SK-N-SH (cell line): Measurements from ENCODE around the gene SLC35F4. TPM values are rescaled to one million over a fixed set of nuclear protein-coding genes. Genes with fewer than 3 reads are reported as not detected.

ENCODE experiments used
- CTCF ChIA-PET: fragments of 300-600, 350-600 bp; formaldehyde crosslinking; extraction: SDS; loops from one replicate; lab custom pipeline; 2021; lab: Yijun Ruan, JAX
- POLR2A ChIA-PET: fragments of 350-600 bp; sonication (Branson Sonifier 250); formaldehyde crosslinking; extraction: SDS; loops from one replicate; lab custom pipeline; 2020; ENCODE audit warnings: antibody characterized with exemption, inconsistent platforms; lab: Yijun Ruan, JAX
- DNase-seq: peaks from one replicate; pipeline ENCODE4 v3.0.0; 2012
- H2AFZ ChIP-seq: fragments of 200-600 bp; sonication (generic); 2 replicates; pipeline ENCODE4 v1.8.1; 2016; ENCODE audit warnings: antibody characterized with exemption, mild to moderate bottlenecking, low read depth
- H3F3A ChIP-seq: fragments of 200-600 bp; sonication (generic); replicated peaks from 2 replicates; pipeline ENCODE3; 2016; ENCODE audit warnings: antibody characterized with exemption, mild to moderate bottlenecking; ENCODE audit not compliant: insufficient read depth
- H3K27ac ChIP-seq, 2 experiments: fragments of 200-500 bp in 1 of 2; fragments of 200-600 bp in 1 of 2; sonication (Bioruptor generic) in 1 of 2; sonication (generic), shearing (Covaris generic) in 1 of 2; 2 replicates each; pipeline versions ENCODE4 v1.5.1 to v1.6.1; 2014 to 2016; ENCODE audit warnings: low read depth in 2 of 2, inconsistent platforms in 1 of 2, low read length in 1 of 2, mild to moderate bottlenecking in 1 of 2, mixed read lengths in 1 of 2
- H3K27me3 ChIP-seq: fragments of 200-600 bp; sonication (generic), shearing (Covaris generic); 2 replicates; pipeline ENCODE4 v1.6.1; 2016; ENCODE audit warnings: mixed run types; ENCODE audit not compliant: insufficient read depth
- H3K36me3 ChIP-seq, 2 experiments: fragments of 200-500 bp in 1 of 2; fragments of 200-600 bp in 1 of 2; sonication (Bioruptor generic) in 1 of 2; sonication (generic) in 1 of 2; replicated peaks in 1 of 2; 2 replicates each; pipeline versions ENCODE3 to v1.5.1; 2014 to 2016; ENCODE audit warnings: low read length in 1 of 2, mild to moderate bottlenecking in 1 of 2; ENCODE audit not compliant: insufficient read depth in 2 of 2, control insufficient read depth in 1 of 2
- H3K4me1 ChIP-seq, 2 experiments: fragments of 200-500 bp in 1 of 2; fragments of 200-600 bp in 1 of 2; sonication (Bioruptor generic) in 1 of 2; sonication (generic), shearing (Covaris generic) in 1 of 2; 2 replicates each; pipeline versions ENCODE4 v1.5.1 to v1.6.1; 2014 to 2016; ENCODE audit warnings: low read depth in 1 of 2, low read length in 1 of 2, mixed run types in 1 of 2; ENCODE audit not compliant: insufficient read depth in 2 of 2, control insufficient read depth in 1 of 2
- H3K4me2 ChIP-seq: fragments of 200-600 bp; sonication (generic), shearing (Covaris generic); 2 replicates; pipeline ENCODE4 v1.6.1; 2017; ENCODE audit warnings: mixed run types
- H3K4me3 ChIP-seq, 2 experiments: fragments of 200-500 bp in 1 of 2; fragments of 200-600 bp in 1 of 2; sonication (Bioruptor generic) in 1 of 2; sonication (generic), shearing (Covaris generic) in 1 of 2; 2 replicates each; pipeline versions ENCODE4 v1.5.1 to v1.8.1; 2014 to 2016; ENCODE audit warnings: low read depth in 2 of 2, inconsistent platforms in 1 of 2, low read length in 1 of 2, mild to moderate bottlenecking in 1 of 2, mixed read lengths in 1 of 2, moderate library complexity in 1 of 2
- H3K79me2 ChIP-seq: fragments of 200-600 bp; sonication (generic); 2 replicates; pipeline ENCODE4 v1.8.1; 2017; ENCODE audit warnings: mild to moderate bottlenecking; ENCODE audit not compliant: insufficient read depth
- H3K9ac ChIP-seq: fragments of 200-600 bp; sonication (generic); 2 replicates; pipeline ENCODE4 v1.6.1; 2017; ENCODE audit warnings: mixed run types
- H3K9me2 ChIP-seq: fragments of 200-600 bp; sonication (generic); 2 replicates; pipeline ENCODE4 v1.6.1; 2017; ENCODE audit warnings: mixed run types
- H3K9me3 ChIP-seq: fragments of 200-600 bp; sonication (generic); 2 replicates; pipeline ENCODE4 v1.6.1; 2017; ENCODE audit warnings: mixed run types, mild to moderate bottlenecking, moderate library complexity
- H4K20me1 ChIP-seq: fragments of 200-600 bp; sonication (generic); 2 replicates; pipeline ENCODE4 v1.6.1; 2017; ENCODE audit warnings: mild to moderate bottlenecking, mixed run types; ENCODE audit not compliant: insufficient read depth
- CHD2 ChIP-seq: fragments of 150-350 bp; IDR thresholded peaks from 2 replicates; pipeline ENCODE4 v1.6.1; 2018; ENCODE audit warnings: low read length; ENCODE audit not compliant: partially characterized antibody
- ELF1 ChIP-seq: IDR thresholded peaks from 2 replicates; pipeline ENCODE4 v1.4.0; 2012
- EZH2phosphoT487 ChIP-seq: fragments of 200-600 bp; sonication (generic); IDR thresholded peaks from 2 replicates; pipeline ENCODE4 v1.6.1; 2017; ENCODE audit warnings: low read depth, mixed run types, mild to moderate bottlenecking, antibody characterized with exemption, moderate library complexity, borderline replicate concordance
- FOSL2 ChIP-seq: IDR thresholded peaks from 2 replicates; pipeline ENCODE4 v1.4.0; 2012; ENCODE audit warnings: low read depth, mild to moderate bottlenecking, moderate library complexity, borderline replicate concordance
- FOXM1 ChIP-seq: IDR thresholded peaks from 2 replicates; pipeline ENCODE4 v1.4.0; 2012; ENCODE audit warnings: low read depth, mild to moderate bottlenecking
- MXI1 ChIP-seq: IDR thresholded peaks from 2 replicates; pipeline ENCODE4 v1.6.1; 2012; ENCODE audit warnings: mild to moderate bottlenecking, low read depth, low read length, improper control_type of control experiment
- POLR2AphosphoS5 ChIP-seq: IDR thresholded peaks from 2 replicates; pipeline ENCODE4 v1.6.1; 2012; ENCODE audit warnings: low read depth, low read length
- RFX5 ChIP-seq: IDR thresholded peaks from 2 replicates; pipeline ENCODE4 v1.6.1; 2012; ENCODE audit warnings: mild to moderate bottlenecking, improper control_type of control experiment, low read length
- RXRA ChIP-seq: IDR thresholded peaks from 2 replicates; pipeline ENCODE4 v1.4.0; 2012; ENCODE audit warnings: low read depth, mild to moderate bottlenecking, borderline replicate concordance
- SIN3A ChIP-seq: IDR thresholded peaks from 2 replicates; pipeline ENCODE4 v1.6.1; 2012; ENCODE audit warnings: low read depth, mild to moderate bottlenecking, low read length, moderate library complexity, borderline replicate concordance
- TAF1 ChIP-seq: IDR thresholded peaks from 2 replicates; pipeline ENCODE4 v1.6.1; 2012; ENCODE audit warnings: low read depth, mild to moderate bottlenecking, low read length, moderate library complexity, borderline replicate concordance
- TCF12 ChIP-seq: IDR thresholded peaks from 2 replicates; pipeline ENCODE4 v1.4.0; 2012
- TEAD4 ChIP-seq: IDR thresholded peaks from 2 replicates; pipeline ENCODE4 v1.4.0; 2012; ENCODE audit warnings: mild to moderate bottlenecking, borderline replicate concordance; ENCODE audit not compliant: insufficient read depth
- WGBS: methylation state at CpG from one replicate; pipeline ENCODE4 v1.1.6; 2017; ENCODE audit warnings: low lambda C conversion rate; 5-methylcytosine and 5-hydroxymethylcytosine counted together
- polyA plus RNA-seq, 3 experiments: library from polyadenylated mRNA; depleted of rRNA; stranded (reverse); fragments of >200 nt; gene quantifications; 2 replicates each; pipeline ENCODE4 v1.2.3, GENCODE V29; 2012
- TF ChIP-seq, protein P1 (sequence below): fragments of 150-350 bp; IDR thresholded peaks from 2 replicates; pipeline ENCODE4 v1.6.1; 2016; ENCODE audit warnings: mild to moderate bottlenecking, low read depth, low read length
- TF ChIP-seq, protein P2 (sequence below): IDR thresholded peaks from 2 replicates; pipeline ENCODE4 v1.4.0; 2012; ENCODE audit warnings: low read depth, borderline replicate concordance
- TF ChIP-seq, protein P3 (sequence below): IDR thresholded peaks from 2 replicates; pipeline ENCODE4 v1.4.0; 2012; ENCODE audit warnings: low read depth

The SLC35F4 gene
- polyA plus RNA-seq, 1 of the 3 experiments (the other 2 are of a cell fraction): not detected

DNA sequence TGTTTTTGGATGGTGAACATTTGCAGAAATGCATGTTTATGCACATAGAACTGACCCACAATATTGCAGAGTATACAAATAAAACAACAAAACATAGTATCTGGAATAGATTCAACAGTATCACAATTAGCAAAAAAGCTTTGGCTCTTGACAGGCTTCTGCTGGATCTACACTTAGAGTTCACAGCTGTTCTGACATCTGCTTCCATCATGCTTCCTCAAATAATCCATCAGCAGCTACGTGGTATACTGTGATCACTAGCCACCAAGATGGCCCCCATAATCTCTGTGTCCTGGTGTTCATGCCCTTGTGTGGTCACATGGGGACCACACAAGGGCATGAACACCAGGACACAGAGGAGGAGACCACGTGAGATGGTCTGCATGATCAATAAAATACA lies 205.7 kb downstream of the SLC35F4 start:
- no peak overlapping the region for H3K4me2 ChIP-seq
- H3K27ac ChIP-seq: no peak overlapping the region
- H3F3A ChIP-seq: no peaks in the 10 kb centered on the region
- H4K20me1 ChIP-seq: no peaks in the 10 kb centered on the region
- no peaks in the 10 kb centered on the region for H3K27me3 ChIP-seq
- H3K9ac ChIP-seq: no peak overlapping the region
- H3K9me3 ChIP-seq: no peaks in the 10 kb centered on the region
- H3K79me2 ChIP-seq: no peaks in the 10 kb centered on the region
- no peaks in the 10 kb centered on the region for H3K9me2 ChIP-seq
- WGBS: 5% methylated on average over 2 of the region's 2 CpGs
- ChIA-PET CTCF (no interaction called here), POLR2A (no interaction called here)
- H3K36me3 ChIP-seq: no peaks in the 10 kb centered on the region
- H3K4me1 ChIP-seq: no peaks in the 10 kb centered on the region
- H2AFZ ChIP-seq: no peak overlapping the region
- no peak overlapping the region for H3K4me3 ChIP-seq
- TF ChIP-seq RFX5 (no peak), MXI1 (no peak), FOSL2 (no peak), FOXM1 (no peak), TCF12 (no peak), TEAD4 (no peak), RXRA (no peak), TAF1 (no peak), POLR2AphosphoS5 (no peak), ELF1 (no peak), EZH2phosphoT487 (no peak), SIN3A (no peak)
- TF ChIP-seq, protein P1, sequence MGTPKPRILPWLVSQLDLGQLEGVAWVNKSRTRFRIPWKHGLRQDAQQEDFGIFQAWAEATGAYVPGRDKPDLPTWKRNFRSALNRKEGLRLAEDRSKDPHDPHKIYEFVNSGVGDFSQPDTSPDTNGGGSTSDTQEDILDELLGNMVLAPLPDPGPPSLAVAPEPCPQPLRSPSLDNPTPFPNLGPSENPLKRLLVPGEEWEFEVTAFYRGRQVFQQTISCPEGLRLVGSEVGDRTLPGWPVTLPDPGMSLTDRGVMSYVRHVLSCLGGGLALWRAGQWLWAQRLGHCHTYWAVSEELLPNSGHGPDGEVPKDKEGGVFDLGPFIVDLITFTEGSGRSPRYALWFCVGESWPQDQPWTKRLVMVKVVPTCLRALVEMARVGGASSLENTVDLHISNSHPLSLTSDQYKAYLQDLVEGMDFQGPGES: no peak
- TF ChIP-seq, protein P2, sequence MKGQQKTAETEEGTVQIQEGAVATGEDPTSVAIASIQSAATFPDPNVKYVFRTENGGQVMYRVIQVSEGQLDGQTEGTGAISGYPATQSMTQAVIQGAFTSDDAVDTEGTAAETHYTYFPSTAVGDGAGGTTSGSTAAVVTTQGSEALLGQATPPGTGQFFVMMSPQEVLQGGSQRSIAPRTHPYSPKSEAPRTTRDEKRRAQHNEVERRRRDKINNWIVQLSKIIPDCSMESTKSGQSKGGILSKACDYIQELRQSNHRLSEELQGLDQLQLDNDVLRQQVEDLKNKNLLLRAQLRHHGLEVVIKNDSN: no peak
- TF ChIP-seq, protein P3, sequence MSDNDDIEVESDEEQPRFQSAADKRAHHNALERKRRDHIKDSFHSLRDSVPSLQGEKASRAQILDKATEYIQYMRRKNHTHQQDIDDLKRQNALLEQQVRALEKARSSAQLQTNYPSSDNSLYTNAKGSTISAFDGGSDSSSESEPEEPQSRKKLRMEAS: no peak
- DNase-seq: no peak

DNA sequence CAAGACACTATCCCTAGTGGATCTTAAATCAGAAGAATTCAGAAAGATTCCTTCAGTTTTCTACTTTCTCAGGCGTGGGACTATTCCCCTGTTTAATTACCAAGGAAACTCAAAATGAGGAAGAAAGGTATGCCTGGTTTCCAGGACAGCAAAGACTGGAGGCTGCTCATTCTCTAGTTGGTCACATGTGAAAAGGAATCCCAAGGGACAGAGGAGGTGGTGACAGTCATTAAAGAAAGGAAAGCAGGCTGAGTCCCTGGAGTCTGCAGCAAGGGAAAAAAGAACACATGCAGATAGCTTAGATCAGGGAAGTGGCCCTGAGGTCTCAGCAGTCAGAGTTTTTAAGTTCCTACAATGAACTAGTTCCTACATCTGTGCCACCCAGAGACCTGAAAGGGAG lies 206.8 kb downstream of the SLC35F4 start:
- Histone ChIP-seq H3K79me2 (no peaks in the 10 kb centered on the region), H3F3A (no peaks in the 10 kb centered on the region), H3K9me3 (no peaks in the 10 kb centered on the region), H2AFZ (no peak overlapping the region), H3K27me3 (no peaks in the 10 kb centered on the region), H3K4me2 (no peak overlapping the region), H3K4me1 (no peaks in the 10 kb centered on the region), H3K9me2 (no peaks in the 10 kb centered on the region), H3K36me3 (no peaks in the 10 kb centered on the region), H3K9ac (no peak overlapping the region), H3K27ac (no peak overlapping the region), H4K20me1 (no peaks in the 10 kb centered on the region), H3K4me3 (no peak overlapping the region)
- 0% methylated on average over 1 of the region's 1 CpG for WGBS
- ChIA-PET POLR2A (no interaction called here), CTCF (interaction anchor here (1.0 kb wide), 1 partner anchor 35 kb away, joined by 3 read pairs; no protein-coding TSS in a partner anchor)
- DNase-seq: no peak
- no peak for TF ChIP-seq EZH2phosphoT487
- no peak for TF ChIP-seq CHD2
- TF ChIP-seq TCF12: no peak
- no peak for TF ChIP-seq RXRA
